Activated T-cell treated with anti-CD3 and anti-CD28 coated beads, Interleukin-2, amount 50 U/mL, for 4 hours (primary cell): ENCODE data around the gene CREB3L2. TPM values are rescaled to one million over a fixed set of nuclear protein-coding genes. Genes with fewer than 3 reads are reported as not detected.

Experiments
- ATAC-seq, 2 donors: fragments of 200-7000 bp; cut with Tn5 transposase; one replicate each; pipeline ENCODE4 v1.10.0; 2021
- DNase-seq: peaks from one replicate; pipeline ENCODE4 v3.0.0-alpha.2; 2020
- H3K27me3 Mint-ChIP-seq: one replicate; pipeline ENCODE4 v1.8.0; 2021; ENCODE audit warnings: low read depth, mixed read lengths
- H3K36me3 Mint-ChIP-seq: one replicate; pipeline ENCODE4 v1.8.0; 2022; ENCODE audit warnings: mixed read lengths; ENCODE audit not compliant: insufficient read depth
- H3K4me1 Mint-ChIP-seq: one replicate; pipeline ENCODE4 v1.8.0; 2021; ENCODE audit warnings: low read depth, mixed read lengths
- H3K4me3 Mint-ChIP-seq: one replicate; pipeline ENCODE4 v1.8.0; 2021; ENCODE audit warnings: mild to moderate bottlenecking, moderate library complexity, mixed read lengths
- H3K9me3 Mint-ChIP-seq: one replicate; pipeline ENCODE4 v1.8.0; 2021; ENCODE audit warnings: mixed read lengths
- total RNA-seq, 3 donors: library from RNA; stranded (reverse); gene quantifications; one replicate each; pipeline ENCODE4 v1.2.1, GENCODE V29; 2021

CREB3L2 gene
- total RNA-seq, 3 donors from 2014 or later: 28.1 to 34.6 (median 29.8) TPM

- DNase-seq (no peak), ATAC-seq (no peak)
- H3K36me3 Mint-ChIP-seq: peaks cover 17% of the 10 kb centered on the region
- H3K9me3 Mint-ChIP-seq: no peaks in the 10 kb centered on the region
- H3K27me3 Mint-ChIP-seq: no peaks in the 10 kb centered on the region
- H3K4me1 Mint-ChIP-seq: peaks cover 8% of the 10 kb centered on the region
- no peak overlapping the region for H3K4me3 Mint-ChIP-seq
Observed at GRCh38 chr7:137951700-137952425, 50.0 kb downstream of the CREB3L2 start.

DNA sequence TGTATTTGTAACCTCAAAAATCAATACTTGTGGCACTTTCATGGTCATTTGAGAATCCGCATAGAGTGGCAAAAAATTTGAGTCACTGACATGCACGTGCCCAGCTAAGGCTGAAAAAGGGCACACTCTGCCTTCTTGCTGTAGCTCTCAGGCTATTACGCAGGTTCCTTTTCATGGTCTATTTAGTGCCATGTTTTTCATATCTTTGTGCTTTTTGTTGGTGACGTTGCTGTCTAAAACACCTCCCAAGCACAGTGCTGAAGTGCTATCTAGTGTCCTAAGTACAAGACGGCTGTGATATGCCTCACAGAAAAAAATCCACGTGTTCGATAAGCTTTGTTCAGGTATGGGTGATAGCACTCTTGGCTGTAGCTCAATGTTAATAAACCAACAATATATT is 50.9 kb downstream of the CREB3L2 start:
- H3K4me1 Mint-ChIP-seq: peaks cover 8% of the 10 kb centered on the region
- no peaks in the 10 kb centered on the region for H3K9me3 Mint-ChIP-seq
- no peak for DNase-seq
- ATAC-seq: no peak
- H3K27me3 Mint-ChIP-seq: no peaks in the 10 kb centered on the region
- H3K36me3 Mint-ChIP-seq: peaks cover 17% of the 10 kb centered on the region
- H3K4me3 Mint-ChIP-seq: no peak overlapping the region

DNA sequence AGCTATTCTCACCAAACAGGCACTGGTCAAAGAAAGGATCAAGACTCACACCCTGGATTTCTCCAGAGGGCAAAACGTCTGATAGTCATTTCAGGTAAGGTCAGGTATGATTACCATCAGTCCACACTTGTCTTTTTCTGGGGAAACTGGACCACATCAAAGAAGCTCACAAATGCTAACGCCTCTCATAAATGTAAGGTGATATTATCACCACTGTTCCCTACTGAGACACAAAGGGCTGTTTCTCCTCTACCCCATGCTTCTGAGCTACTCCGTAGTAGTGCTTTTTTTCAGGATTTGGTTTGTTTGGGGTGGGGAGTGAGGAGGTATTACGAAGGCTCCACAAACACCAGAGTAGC is 51.6 kb downstream of the CREB3L2 start:
- Mint-ChIP-seq H3K9me3 (no peaks in the 10 kb centered on the region), H3K4me3 (no peak overlapping the region), H3K4me1 (peaks cover 8% of the 10 kb centered on the region), H3K27me3 (no peaks in the 10 kb centered on the region), H3K36me3 (peaks cover 12% of the 10 kb centered on the region)
- ATAC-seq: no peak
- no peak for DNase-seq

GRCh38 chr7:137949416-137950262 is 52.2 kb downstream of the CREB3L2 start:
- H3K9me3 Mint-ChIP-seq: no peaks in the 10 kb centered on the region
- no peak overlapping the region for H3K4me3 Mint-ChIP-seq
- ATAC-seq: no peak
- DNase-seq: no peak
- peaks cover 8% of the 10 kb centered on the region for H3K4me1 Mint-ChIP-seq
- H3K27me3 Mint-ChIP-seq: no peaks in the 10 kb centered on the region
- H3K36me3 Mint-ChIP-seq: peaks cover 12% of the 10 kb centered on the region

- H3K4me1 Mint-ChIP-seq: peaks cover 8% of the 10 kb centered on the region
- ATAC-seq (no peak), DNase-seq (no peak)
- no peak overlapping the region for H3K4me3 Mint-ChIP-seq
- H3K27me3 Mint-ChIP-seq: no peaks in the 10 kb centered on the region
- H3K9me3 Mint-ChIP-seq: no peaks in the 10 kb centered on the region
- peaks cover 9% of the 10 kb centered on the region for H3K36me3 Mint-ChIP-seq
Observed at GRCh38 chr7:137948845-137949330, 53.0 kb downstream of the CREB3L2 start.

- H3K4me3 Mint-ChIP-seq: no peak overlapping the region
- peaks cover 7% of the 10 kb centered on the region for H3K36me3 Mint-ChIP-seq
- DNase-seq (no peak), ATAC-seq (no peak)
- no peaks in the 10 kb centered on the region for H3K27me3 Mint-ChIP-seq
- peaks cover 8% of the 10 kb centered on the region for H3K4me1 Mint-ChIP-seq
- H3K9me3 Mint-ChIP-seq: no peaks in the 10 kb centered on the region
Observed at GRCh38 chr7:137948083-137948844, 53.6 kb downstream of the CREB3L2 start.

GRCh38 chr7:137947046-137947445 is 54.8 kb downstream of the CREB3L2 start:
- ATAC-seq (no peak), DNase-seq (no peak)
- Mint-ChIP-seq H3K36me3 (peaks cover 2% of the 10 kb centered on the region), H3K4me1 (peaks cover 5% of the 10 kb centered on the region), H3K27me3 (no peaks in the 10 kb centered on the region), H3K4me3 (no peak overlapping the region), H3K9me3 (no peaks in the 10 kb centered on the region)

- ATAC-seq (no peak), DNase-seq (no peak)
- Mint-ChIP-seq H3K4me1 (peaks cover 5% of the 10 kb centered on the region), H3K36me3 (peaks cover 2% of the 10 kb centered on the region), H3K9me3 (no peaks in the 10 kb centered on the region), H3K4me3 (no peak overlapping the region), H3K27me3 (no peaks in the 10 kb centered on the region)
Observed at GRCh38 chr7:137946011-137946410, 55.9 kb downstream of the CREB3L2 start.

- DNase-seq: no peak
- no peaks in the 10 kb centered on the region for H3K9me3 Mint-ChIP-seq
- H3K27me3 Mint-ChIP-seq: no peaks in the 10 kb centered on the region
- H3K4me1 Mint-ChIP-seq: no peaks in the 10 kb centered on the region
- ATAC-seq: no peak
- no peak overlapping the region for H3K4me3 Mint-ChIP-seq
- H3K36me3 Mint-ChIP-seq: peaks cover 2% of the 10 kb centered on the region
Observed at GRCh38 chr7:137944168-137944567, 57.7 kb downstream of the CREB3L2 start.

DNA sequence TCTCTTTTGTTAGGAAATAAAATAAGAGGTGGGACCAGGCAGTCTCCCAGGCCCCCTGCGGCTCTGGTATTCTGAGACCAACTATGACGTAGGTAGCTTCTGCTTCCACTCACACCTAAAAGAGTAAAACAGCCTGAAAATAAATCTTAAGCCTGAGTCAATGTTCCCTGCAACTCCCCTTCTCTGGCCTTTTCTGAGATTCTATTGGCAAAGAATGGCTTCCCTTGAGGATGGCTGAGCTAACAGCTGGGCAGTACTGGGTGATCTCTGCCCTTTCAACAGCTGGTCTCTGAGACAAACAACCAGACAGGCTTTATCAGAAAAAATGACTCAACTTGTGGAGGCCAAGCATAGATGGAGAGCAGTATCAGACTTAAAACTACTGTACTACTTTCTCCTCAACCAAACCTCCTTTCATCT is 58.7 kb downstream of the CREB3L2 start:
- no peaks in the 10 kb centered on the region for H3K27me3 Mint-ChIP-seq
- no peak for ATAC-seq
- DNase-seq: no peak
- H3K4me1 Mint-ChIP-seq: no peaks in the 10 kb centered on the region
- H3K36me3 Mint-ChIP-seq: no peaks in the 10 kb centered on the region
- H3K4me3 Mint-ChIP-seq: no peak overlapping the region
- H3K9me3 Mint-ChIP-seq: no peaks in the 10 kb centered on the region

DNA sequence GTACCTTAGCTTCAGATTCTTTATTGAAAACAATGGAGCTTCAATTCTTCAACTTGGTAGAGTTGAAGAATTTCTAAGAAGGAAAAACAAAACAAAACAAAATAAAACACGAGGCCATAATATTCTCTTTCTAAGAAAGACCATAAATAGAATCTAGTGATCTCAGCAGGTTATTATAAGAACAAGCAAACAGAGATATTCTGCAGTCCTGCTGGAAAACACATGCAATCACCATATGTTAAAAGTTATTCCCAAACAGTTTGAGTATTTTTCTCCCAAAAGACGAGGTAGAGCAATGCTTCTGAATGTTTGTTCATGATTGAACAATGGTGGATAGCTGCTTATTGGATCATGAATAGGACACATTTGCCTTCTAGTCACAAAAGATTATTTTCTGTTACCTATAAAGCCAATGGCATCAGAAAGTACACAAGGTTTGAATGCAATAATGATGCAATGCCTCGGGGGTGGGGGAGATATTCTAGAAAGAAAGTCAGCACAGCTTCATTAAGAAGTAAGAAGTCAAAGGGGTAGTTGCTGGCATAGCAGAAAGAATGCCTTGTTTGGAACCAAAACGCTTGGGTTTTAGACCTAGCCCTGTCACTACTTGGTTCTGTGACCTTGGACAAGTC is 59.3 kb downstream of the CREB3L2 start:
- no peaks in the 10 kb centered on the region for H3K9me3 Mint-ChIP-seq
- ATAC-seq: no peak
- no peak for DNase-seq

DNA sequence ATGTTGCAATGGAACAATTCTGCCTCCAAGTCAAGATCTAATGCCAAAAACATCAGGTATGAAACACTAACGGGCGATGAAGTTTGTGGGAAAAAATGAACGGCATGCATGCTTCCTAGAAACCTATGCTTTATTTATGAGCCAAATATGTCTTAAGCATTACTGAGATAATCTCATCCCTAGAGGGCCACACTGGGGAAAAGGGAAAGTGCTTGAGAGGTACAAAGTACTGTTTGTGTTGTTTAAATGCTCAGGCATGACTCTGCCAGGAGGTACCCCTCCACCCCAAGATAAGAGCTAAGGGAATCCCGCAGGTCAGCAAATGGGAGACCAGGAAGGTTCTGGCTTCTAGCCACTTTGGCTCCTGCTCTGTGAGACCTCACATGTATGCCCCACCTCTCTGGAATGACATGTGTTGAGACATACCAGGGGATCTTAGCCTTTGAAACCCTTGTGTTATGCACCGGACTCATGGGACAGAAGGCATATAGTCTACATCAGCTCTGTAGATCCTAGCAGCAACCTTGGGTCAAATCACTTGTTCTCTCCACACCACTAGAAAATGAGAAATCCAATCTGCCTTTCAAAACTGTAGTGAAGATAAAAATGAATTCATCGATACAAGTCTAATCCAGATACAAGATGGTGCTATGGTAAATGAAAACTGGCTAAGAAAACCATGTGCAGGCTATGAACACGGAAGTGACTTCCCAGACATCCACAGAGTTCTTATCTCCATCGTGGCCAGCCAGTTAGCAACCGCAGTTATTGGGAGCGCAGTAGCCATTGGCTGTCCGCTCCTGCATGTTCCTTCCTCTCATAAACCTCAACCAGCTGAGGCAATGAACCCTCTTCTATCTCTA is 61.0 kb downstream of the CREB3L2 start:
- ATAC-seq: no peak
- Mint-ChIP-seq H3K27me3 (no peaks in the 10 kb centered on the region), H3K9me3 (no peaks in the 10 kb centered on the region), H3K4me1 (peaks cover 7% of the 10 kb centered on the region), H3K36me3 (no peaks in the 10 kb centered on the region), H3K4me3 (no peak overlapping the region)
- no peak for DNase-seq

More for the DNA sequence above, 59.3 kb downstream of the CREB3L2 start:
- no peaks in the 10 kb centered on the region for H3K4me1 Mint-ChIP-seq
- no peaks in the 10 kb centered on the region for H3K36me3 Mint-ChIP-seq
- no peak overlapping the region for H3K4me3 Mint-ChIP-seq
- no peaks in the 10 kb centered on the region for H3K27me3 Mint-ChIP-seq

DNA sequence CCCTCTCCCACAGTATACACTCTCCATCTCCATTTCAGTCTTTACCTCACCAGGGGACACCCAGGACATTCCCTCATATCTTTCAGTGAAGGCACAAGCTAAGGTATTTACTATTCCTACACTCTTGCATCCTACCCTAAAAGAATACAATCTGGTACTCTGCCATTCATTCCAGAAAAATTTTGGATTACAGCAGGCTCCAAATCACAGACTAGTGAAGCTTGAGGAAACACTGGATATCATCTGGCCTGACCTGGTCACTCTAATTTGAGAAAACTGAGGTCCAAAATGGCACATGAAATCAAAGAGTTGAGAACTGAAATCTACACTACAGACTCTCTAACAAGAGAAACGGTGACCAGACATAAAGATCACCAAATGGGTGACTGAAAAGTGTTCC is 61.7 kb downstream of the CREB3L2 start:
- no peak overlapping the region for H3K4me3 Mint-ChIP-seq
- ATAC-seq (no peak), DNase-seq (no peak)
- no peaks in the 10 kb centered on the region for H3K9me3 Mint-ChIP-seq
- no peaks in the 10 kb centered on the region for H3K36me3 Mint-ChIP-seq
- no peaks in the 10 kb centered on the region for H3K27me3 Mint-ChIP-seq
- H3K4me1 Mint-ChIP-seq: peaks cover 12% of the 10 kb centered on the region
